ENCODE data around the gene ABCC8.

ABCC8 gene

DNA sequence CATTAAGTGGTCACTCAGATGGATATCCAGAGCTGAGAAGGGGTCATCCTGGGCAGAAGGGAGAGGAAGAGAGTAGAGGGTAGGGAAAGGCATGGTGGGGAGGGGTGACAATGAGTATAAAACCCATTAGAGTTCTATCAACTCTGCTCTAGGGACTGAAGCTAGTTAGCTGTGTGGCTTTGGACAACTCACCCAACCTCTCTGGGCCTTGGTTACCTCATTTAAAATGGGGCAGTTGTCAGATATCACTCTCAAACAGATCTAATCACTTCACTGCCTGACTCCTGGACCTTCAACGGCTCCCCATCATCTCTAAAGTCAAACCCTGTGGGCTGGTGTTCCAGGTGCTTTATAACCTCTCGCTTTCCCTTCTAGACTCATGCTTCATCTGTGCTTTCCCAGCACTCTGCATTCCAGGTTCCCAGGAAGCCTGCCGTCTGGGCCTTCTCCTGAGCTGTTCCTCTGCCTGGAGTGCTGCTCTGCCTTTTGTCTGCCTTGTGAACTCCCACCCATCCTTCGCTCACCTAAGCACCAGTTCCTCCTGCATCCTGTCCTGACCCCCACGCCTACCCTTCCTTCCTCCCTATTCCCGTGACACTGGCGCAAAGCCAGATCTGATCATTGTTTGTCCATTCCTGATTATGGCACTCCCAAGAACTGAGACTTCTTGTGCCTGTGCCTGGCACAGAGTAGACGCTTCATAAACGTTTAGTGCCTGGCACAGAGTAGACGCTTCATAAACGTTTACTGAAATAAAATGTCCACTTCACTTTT lies 65.9 kb downstream of the ABCC8 start:
- FAIRE-seq: no peak
- TF ChIP-seq POLR2AphosphoS5 (IDR thresholded peaks at IDR 0.05; ENCODE audit: low read depth, low read length) (no peak), POLR2A (IDR thresholded peaks at IDR 0.05; ENCODE audit: low read depth, low read length) (no peak), TAF1 (IDR thresholded peaks at IDR 0.05; ENCODE audit: borderline replicate concordance, low read depth, low read length) (no peak)
- no peak for DNase-seq (ENCODE audit: insufficient read length)

DNA sequence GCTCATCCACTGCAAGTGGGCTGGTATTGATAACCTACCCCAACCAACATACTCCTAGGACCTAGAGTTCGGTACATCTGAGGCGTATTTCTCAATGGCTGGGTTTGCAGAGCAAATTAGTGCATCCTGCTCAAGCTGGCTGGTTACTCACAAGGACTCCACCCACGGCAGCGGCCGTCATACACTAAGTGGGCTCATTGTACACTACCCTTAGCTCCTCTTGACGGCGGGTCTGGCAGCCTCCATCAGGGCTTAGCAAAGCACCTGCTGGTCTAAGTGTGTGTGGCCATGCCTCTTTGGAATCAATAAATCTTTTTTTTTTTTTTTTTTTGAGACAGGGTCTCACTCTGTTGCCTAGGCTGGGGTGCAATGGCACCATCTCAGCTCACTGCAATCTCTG lies 68.0 kb downstream of the ABCC8 start:
- FAIRE-seq (no peak), DNase-seq (ENCODE audit: insufficient read length) (no peak)
- TF ChIP-seq TAF1 (IDR thresholded peaks at IDR 0.05; ENCODE audit: borderline replicate concordance, low read depth, low read length) (no peak), POLR2AphosphoS5 (IDR thresholded peaks at IDR 0.05; ENCODE audit: low read depth, low read length) (no peak), POLR2A (IDR thresholded peaks at IDR 0.05; ENCODE audit: low read depth, low read length) (no peak)

DNA sequence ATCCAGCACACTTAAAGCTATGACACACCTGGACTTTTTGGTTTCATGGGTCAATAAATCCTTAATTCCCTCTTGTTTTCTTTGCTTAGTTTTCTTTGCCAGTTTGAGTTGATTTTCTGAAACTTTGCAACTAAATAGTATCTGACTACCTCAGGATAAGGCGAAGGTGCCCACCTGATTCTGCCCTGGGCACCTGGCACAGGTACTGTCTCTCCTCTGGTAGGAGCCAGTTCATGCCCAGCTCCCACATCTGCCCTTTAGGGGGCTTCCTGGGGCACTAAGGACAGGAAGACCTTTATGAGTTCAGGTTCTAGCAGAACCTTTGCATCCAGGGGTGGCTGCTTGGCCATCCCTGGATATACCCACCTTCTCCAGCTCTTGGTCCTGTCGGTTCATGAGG lies 68.6 kb downstream of the ABCC8 start:
- DNase-seq (ENCODE audit: insufficient read length): no peak
- TF ChIP-seq POLR2AphosphoS5 (IDR thresholded peaks at IDR 0.05; ENCODE audit: low read depth, low read length): no peak
- no peak for TF ChIP-seq POLR2A (IDR thresholded peaks at IDR 0.05; ENCODE audit: low read depth, low read length)
- no peak for TF ChIP-seq TAF1 (IDR thresholded peaks at IDR 0.05; ENCODE audit: borderline replicate concordance, low read depth, low read length)
- no peak for FAIRE-seq

DNA sequence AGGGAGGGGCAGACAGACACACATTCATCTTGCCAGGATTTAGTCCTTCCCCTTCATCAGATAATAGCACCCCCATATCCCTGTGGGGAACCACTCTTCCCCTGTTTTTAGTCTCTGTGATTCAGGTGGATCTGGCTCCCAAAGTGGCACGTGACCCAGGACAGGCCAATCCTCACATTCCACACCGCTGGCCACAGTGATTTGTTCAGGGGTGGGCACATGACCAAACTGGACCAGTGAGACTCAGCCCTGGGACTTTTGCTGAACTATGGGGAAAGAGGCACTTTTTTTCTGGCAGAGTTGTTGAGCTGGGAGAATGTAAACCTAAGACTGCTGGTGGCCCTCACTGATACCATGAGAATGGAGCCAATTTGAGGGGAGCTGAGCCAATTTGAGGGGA lies 69.1 kb downstream of the ABCC8 start:
- no peak for DNase-seq (ENCODE audit: insufficient read length)
- no peak for FAIRE-seq

DNA sequence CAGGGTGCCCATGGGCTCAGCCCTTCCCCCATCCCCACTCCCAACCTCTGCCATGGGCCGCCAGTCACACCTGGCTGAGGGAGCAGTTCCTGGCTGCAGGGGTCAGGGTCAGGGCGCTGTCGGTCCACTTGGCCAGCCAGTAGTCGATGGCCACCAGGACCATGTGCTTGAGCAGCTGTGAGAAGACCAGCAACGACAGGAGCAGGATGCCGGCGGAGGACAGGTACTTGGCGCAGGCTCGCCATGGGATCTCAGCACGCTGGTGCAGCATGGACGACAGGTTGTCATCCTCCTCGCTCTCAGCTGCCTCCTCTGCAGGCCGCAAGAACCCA lies 69.9 kb downstream of the ABCC8 start:
- no peak for FAIRE-seq
- DNase-seq (ENCODE audit: insufficient read length): no peak
- no peak for TF ChIP-seq POLR2AphosphoS5 (IDR thresholded peaks at IDR 0.05; ENCODE audit: low read depth, low read length)
- TF ChIP-seq TAF1 (IDR thresholded peaks at IDR 0.05; ENCODE audit: borderline replicate concordance, low read depth, low read length): no peak
- TF ChIP-seq POLR2A (IDR thresholded peaks at IDR 0.05; ENCODE audit: low read depth, low read length): no peak

More for the DNA sequence above, 69.1 kb downstream of the ABCC8 start:
- TF ChIP-seq POLR2AphosphoS5 (IDR thresholded peaks at IDR 0.05; ENCODE audit: low read depth, low read length) (no peak), POLR2A (IDR thresholded peaks at IDR 0.05; ENCODE audit: low read depth, low read length) (no peak), TAF1 (IDR thresholded peaks at IDR 0.05; ENCODE audit: borderline replicate concordance, low read depth, low read length) (no peak)

DNA sequence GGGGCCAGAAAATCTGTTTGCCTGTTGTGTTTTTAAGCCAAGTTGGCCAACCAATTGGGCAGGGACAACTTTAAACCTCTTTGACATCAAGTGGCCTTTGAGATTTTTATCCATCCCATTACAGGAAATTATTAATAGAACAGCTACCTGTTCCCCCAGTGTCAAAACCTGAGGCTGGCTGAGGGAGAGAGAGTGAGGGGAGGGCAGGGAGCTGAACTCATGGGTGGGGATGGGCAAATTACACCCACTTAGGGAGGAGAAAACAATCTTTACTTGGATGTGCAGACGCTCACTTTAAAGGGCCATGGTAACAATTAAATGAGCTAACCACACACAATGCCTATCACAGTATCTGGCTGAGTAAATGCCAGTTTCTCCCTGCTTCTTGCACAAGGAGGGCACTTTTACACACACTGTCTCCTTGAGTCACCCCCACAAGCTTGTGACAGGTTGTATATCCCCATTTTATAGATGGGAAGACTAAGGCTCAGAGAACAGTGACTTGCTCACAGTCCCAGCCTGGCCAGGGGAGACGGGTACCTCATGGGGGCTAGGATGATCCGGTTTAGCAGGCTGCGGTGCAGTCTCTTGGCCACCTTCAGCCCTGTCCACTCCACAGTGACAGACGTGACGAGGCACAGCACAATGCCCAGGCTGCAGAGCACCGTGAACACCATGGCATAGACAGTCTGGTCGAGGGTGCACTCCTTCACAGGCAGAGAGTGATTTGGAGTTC lies 70.4 kb downstream of the ABCC8 start:
- no peak for TF ChIP-seq TAF1 (IDR thresholded peaks at IDR 0.05; ENCODE audit: borderline replicate concordance, low read depth, low read length)
- TF ChIP-seq POLR2AphosphoS5 (IDR thresholded peaks at IDR 0.05; ENCODE audit: low read depth, low read length): no peak
- no peak for TF ChIP-seq POLR2A (IDR thresholded peaks at IDR 0.05; ENCODE audit: low read depth, low read length)
- FAIRE-seq (no peak), DNase-seq (ENCODE audit: insufficient read length) (no peak)

GRCh38 chr11:17405232-17406005 lies 71.2 kb downstream of the ABCC8 start:
- DNase-seq (ENCODE audit: insufficient read length): no peak
- no peak for FAIRE-seq
- TF ChIP-seq TAF1 (IDR thresholded peaks at IDR 0.05; ENCODE audit: borderline replicate concordance, low read depth, low read length) (no peak), POLR2A (IDR thresholded peaks at IDR 0.05; ENCODE audit: low read depth, low read length) (no peak), POLR2AphosphoS5 (IDR thresholded peaks at IDR 0.05; ENCODE audit: low read depth, low read length) (no peak)

DNA sequence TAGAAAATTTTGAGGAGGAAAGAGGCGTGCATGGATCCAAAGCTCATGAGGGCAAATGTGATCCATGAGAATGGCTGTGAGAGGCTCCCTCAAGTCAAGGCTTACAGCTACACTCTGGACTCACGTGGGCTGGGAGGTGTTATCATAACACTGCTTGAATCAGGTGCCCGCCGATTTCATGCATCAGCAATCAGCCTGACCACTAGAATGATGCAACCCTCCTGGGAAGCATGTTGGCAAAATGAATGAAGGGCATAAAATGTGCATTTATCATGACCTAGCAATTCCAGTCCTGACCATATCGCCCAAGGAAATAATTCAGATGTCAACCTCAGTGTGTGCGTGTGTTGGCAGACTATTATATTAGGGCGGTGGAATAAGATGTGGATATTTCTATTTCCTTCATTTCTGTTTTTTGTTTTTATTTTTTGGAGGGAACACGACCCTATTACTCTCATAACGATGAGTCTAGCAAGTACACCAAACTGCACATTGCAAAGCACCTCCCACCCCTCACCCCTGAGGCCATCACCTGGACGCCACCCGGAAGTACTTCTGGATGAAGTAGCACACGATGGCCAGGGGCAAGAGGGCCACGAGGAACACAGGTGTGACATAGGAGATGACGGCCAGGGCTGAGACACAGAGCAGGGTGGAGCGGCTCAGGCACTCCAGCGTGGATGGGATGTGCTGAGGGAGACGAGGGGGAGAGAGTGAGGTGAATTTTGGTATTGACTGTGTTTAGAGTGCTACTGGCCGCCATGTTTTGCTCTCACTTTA lies 72.5 kb downstream of the ABCC8 start:
- no peak for TF ChIP-seq POLR2AphosphoS5 (IDR thresholded peaks at IDR 0.05; ENCODE audit: low read depth, low read length)
- no peak for TF ChIP-seq POLR2A (IDR thresholded peaks at IDR 0.05; ENCODE audit: low read depth, low read length)
- no peak for TF ChIP-seq TAF1 (IDR thresholded peaks at IDR 0.05; ENCODE audit: borderline replicate concordance, low read depth, low read length)
- DNase-seq (ENCODE audit: insufficient read length) (no peak), FAIRE-seq (no peak)

DNA sequence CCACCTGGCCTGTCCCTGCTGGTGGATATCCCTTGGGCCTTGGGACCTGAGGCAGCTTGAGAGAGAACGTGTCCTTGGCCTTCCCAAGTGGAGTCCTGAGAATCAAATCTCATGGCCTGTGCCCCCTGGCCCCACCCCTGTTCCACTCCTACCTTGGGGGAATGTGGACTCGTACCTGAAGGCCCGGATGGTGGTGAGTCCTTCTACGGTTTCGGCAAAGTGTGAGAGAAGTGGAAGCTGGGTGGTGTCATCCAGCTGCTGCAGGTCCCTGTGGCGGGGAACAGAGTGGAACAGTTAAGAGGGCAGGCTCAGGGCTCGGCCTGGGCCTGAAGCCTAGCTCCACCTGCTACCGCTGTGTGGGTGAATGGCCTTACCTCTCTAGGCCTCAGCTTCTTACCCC lies 74.2 kb downstream of the ABCC8 start:
- no peak for FAIRE-seq
- no peak for DNase-seq (ENCODE audit: insufficient read length)
- no peak for TF ChIP-seq POLR2A (IDR thresholded peaks at IDR 0.05; ENCODE audit: low read depth, low read length)
- TF ChIP-seq POLR2AphosphoS5 (IDR thresholded peaks at IDR 0.05; ENCODE audit: low read depth, low read length): no peak
- no peak for TF ChIP-seq TAF1 (IDR thresholded peaks at IDR 0.05; ENCODE audit: borderline replicate concordance, low read depth, low read length)

DNA sequence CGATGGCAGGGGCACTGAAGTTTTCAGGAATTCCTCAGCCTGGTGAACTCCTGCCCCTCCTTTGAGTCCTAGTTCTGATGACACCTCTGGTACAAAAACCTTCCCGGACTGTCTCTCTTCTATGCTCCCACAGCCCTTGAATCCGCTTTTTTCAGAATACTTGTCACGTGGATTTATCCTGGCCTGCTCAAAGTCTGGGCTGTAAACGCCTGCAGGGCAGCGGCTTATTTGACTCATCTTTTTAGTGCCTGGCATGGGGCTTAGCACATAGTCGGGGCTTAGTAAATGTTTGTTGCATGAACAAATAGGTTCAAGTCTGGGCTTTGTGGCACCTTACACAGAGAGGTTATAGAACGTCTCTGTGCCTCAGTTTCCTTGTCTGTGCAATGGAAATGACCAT lies 74.8 kb downstream of the ABCC8 start:
- FAIRE-seq (no peak), DNase-seq (ENCODE audit: insufficient read length) (no peak)
- TF ChIP-seq POLR2A (IDR thresholded peaks at IDR 0.05; ENCODE audit: low read depth, low read length): no peak
- TF ChIP-seq TAF1 (IDR thresholded peaks at IDR 0.05; ENCODE audit: borderline replicate concordance, low read depth, low read length): no peak
- TF ChIP-seq POLR2AphosphoS5 (IDR thresholded peaks at IDR 0.05; ENCODE audit: low read depth, low read length): no peak

- DNase-seq (ENCODE audit: insufficient read length) (no peak), FAIRE-seq (no peak)
- no peak for TF ChIP-seq TAF1 (IDR thresholded peaks at IDR 0.05; ENCODE audit: borderline replicate concordance, low read depth, low read length)
- no peak for TF ChIP-seq POLR2A (IDR thresholded peaks at IDR 0.05; ENCODE audit: low read depth, low read length)
- TF ChIP-seq POLR2AphosphoS5 (IDR thresholded peaks at IDR 0.05; ENCODE audit: low read depth, low read length): no peak
Measured at GRCh38 chr11:17401316-17401715, 75.3 kb downstream of the ABCC8 start.

Data from GM12892 (cell line).